Astrocyte (in vitro differentiated cells and primary cell): ENCODE data around the gene HOXC11. TPM values are rescaled to one million over a fixed set of nuclear protein-coding genes. Genes with fewer than 3 reads are reported as not detected.

ENCODE experiments used
- DNase-seq: peaks from one replicate; pipeline ENCODE4 v3.0.0-alpha.2; 2010; ENCODE audit warnings: low read depth
- FAIRE-seq: peaks from 2 replicates; lab custom pipeline; 2011; peaks lifted over from hg19 to GRCh38; lab: Jason Lieb, UNC
- H2AFZ ChIP-seq: 2 replicates; pipeline ENCODE4 v1.6.0; 2012; ENCODE audit warnings: low read depth, low read length, inconsistent platforms
- H3K27ac ChIP-seq: 2 replicates; pipeline ENCODE4 v1.5.1; 2011; ENCODE audit warnings: low read depth, low read length, inconsistent platforms
- H3K27me3 ChIP-seq: 2 replicates; pipeline ENCODE4 v1.6.0; 2011; ENCODE audit warnings: low read length, inconsistent platforms; ENCODE audit not compliant: insufficient read depth
- H3K36me3 ChIP-seq: 2 replicates; pipeline ENCODE4 v1.5.1; 2011; ENCODE audit warnings: low read length, inconsistent platforms; ENCODE audit not compliant: insufficient read depth
- H3K4me1 ChIP-seq: 2 replicates; pipeline ENCODE4 v1.5.1; 2011; ENCODE audit warnings: low read length, inconsistent platforms; ENCODE audit not compliant: insufficient read depth
- H3K4me2 ChIP-seq: 2 replicates; pipeline ENCODE4 v1.6.0; 2012; ENCODE audit warnings: low read length, inconsistent platforms
- H3K4me3 ChIP-seq: 2 replicates; pipeline ENCODE4 v1.5.1; 2011; ENCODE audit warnings: low read depth, mild to moderate bottlenecking, low read length, inconsistent platforms; ENCODE audit not compliant: insufficient read depth
- H3K79me2 ChIP-seq: 2 replicates; pipeline ENCODE4 v1.6.0; 2012; ENCODE audit warnings: mild to moderate bottlenecking, low read length, inconsistent platforms; ENCODE audit not compliant: insufficient read depth
- H3K9ac ChIP-seq: 2 replicates; pipeline ENCODE4 v1.6.0; 2012; ENCODE audit warnings: mild to moderate bottlenecking, low read length, inconsistent platforms
- H3K9me3 ChIP-seq: 2 replicates; pipeline ENCODE4 v1.5.1; 2012; ENCODE audit warnings: low read depth, mild to moderate bottlenecking, low read length, inconsistent platforms; ENCODE audit not compliant: insufficient read depth
- H4K20me1 ChIP-seq: 2 replicates; pipeline ENCODE4 v1.6.0; 2012; ENCODE audit warnings: low read length, inconsistent platforms; ENCODE audit not compliant: insufficient read depth
- H3K27ac Mint-ChIP-seq: one replicate; pipeline ENCODE4 v1.8.0; 2021; ENCODE audit warnings: mild to moderate bottlenecking, mixed read lengths; ENCODE audit not compliant: unreplicated experiment
- H3K27me3 Mint-ChIP-seq: one replicate; pipeline ENCODE4 v1.8.0; 2021; ENCODE audit warnings: low read depth, mixed read lengths; ENCODE audit not compliant: unreplicated experiment
- H3K36me3 Mint-ChIP-seq: one replicate; pipeline ENCODE4 v1.8.0; 2021; ENCODE audit warnings: low read depth, mixed read lengths; ENCODE audit not compliant: unreplicated experiment
- H3K4me1 Mint-ChIP-seq: one replicate; pipeline ENCODE4 v1.8.0; 2021; ENCODE audit warnings: low read depth, mixed read lengths; ENCODE audit not compliant: unreplicated experiment
- H3K4me3 Mint-ChIP-seq: one replicate; pipeline ENCODE4 v1.8.0; 2021; ENCODE audit warnings: mild to moderate bottlenecking, moderate library complexity, mixed read lengths; ENCODE audit not compliant: unreplicated experiment
- H3K9me3 Mint-ChIP-seq: one replicate; pipeline ENCODE4 v1.8.0; 2021; ENCODE audit warnings: mild to moderate bottlenecking, mixed read lengths; ENCODE audit not compliant: unreplicated experiment
- CTCF ChIP-seq: IDR thresholded peaks from 2 replicates; pipeline ENCODE4 v1.5.1; 2011; ENCODE audit warnings: low read depth, mild to moderate bottlenecking, inconsistent platforms, low read length, moderate library complexity; ENCODE audit not compliant: insufficient read depth
- EZH2 ChIP-seq: IDR thresholded peaks from 2 replicates; pipeline ENCODE4 v1.6.1; 2012; ENCODE audit warnings: mild to moderate bottlenecking, low read length, inconsistent platforms; ENCODE audit not compliant: insufficient read depth
- total RNA-seq: library from RNA; stranded (reverse); gene quantifications from 2 replicates; pipeline ENCODE4 v1.2.1, GENCODE V29; 2021

Gene HOXC11
- total RNA-seq, 1 donor from 2014 or later: not detected

GRCh38 chr12:53952871-53953734 lies 19.8 kb upstream of the HOXC11 start:
- Mint-ChIP-seq H3K27me3 (peaks cover 85% of the 10 kb centered on the region), H3K36me3 (peaks cover 4% of the 10 kb centered on the region), H3K4me1 (no peaks in the 10 kb centered on the region), H3K27ac (no peak overlapping the region), H3K4me3 (peak overlapping the region; percentile 20), H3K9me3 (peaks cover 30% of the 10 kb centered on the region)
- Histone ChIP-seq H3K27ac (no peak overlapping the region), H2AFZ (no peak overlapping the region), H3K9ac (no peak overlapping the region), H3K79me2 (no peaks in the 10 kb centered on the region), H3K36me3 (no peaks in the 10 kb centered on the region), H4K20me1 (peaks cover 4% of the 10 kb centered on the region), H3K4me3 (no peak overlapping the region), H3K9me3 (no peaks in the 10 kb centered on the region), H3K4me2 (no peak overlapping the region), H3K27me3 (peaks cover 92% of the 10 kb centered on the region), H3K4me1 (no peaks in the 10 kb centered on the region)
- no peak for TF ChIP-seq CTCF
- peak; percentile 12 for TF ChIP-seq EZH2
- DNase-seq (no peak), FAIRE-seq (no peak)

GRCh38 chr12:53953831-53954693 lies 18.9 kb upstream of the HOXC11 start:
- H3K27me3 ChIP-seq: peaks cover 92% of the 10 kb centered on the region
- H2AFZ ChIP-seq: no peak overlapping the region
- no peaks in the 10 kb centered on the region for H3K79me2 ChIP-seq
- DNase-seq (no peak), FAIRE-seq (no peak)
- TF ChIP-seq EZH2 (no peak), CTCF (no peak)
- no peak overlapping the region for H3K27ac ChIP-seq
- no peaks in the 10 kb centered on the region for H3K9me3 ChIP-seq
- no peak overlapping the region for H3K4me3 Mint-ChIP-seq
- peaks cover 25% of the 10 kb centered on the region for H3K9me3 Mint-ChIP-seq
- H3K4me1 Mint-ChIP-seq: no peaks in the 10 kb centered on the region
- no peak overlapping the region for H3K27ac Mint-ChIP-seq
- peaks cover 4% of the 10 kb centered on the region for H4K20me1 ChIP-seq
- H3K4me2 ChIP-seq: no peak overlapping the region
- H3K4me3 ChIP-seq: no peak overlapping the region
- peaks cover 85% of the 10 kb centered on the region for H3K27me3 Mint-ChIP-seq
- no peaks in the 10 kb centered on the region for H3K36me3 ChIP-seq
- peaks cover 4% of the 10 kb centered on the region for H3K36me3 Mint-ChIP-seq
- H3K9ac ChIP-seq: no peak overlapping the region
- H3K4me1 ChIP-seq: no peaks in the 10 kb centered on the region
